A549 (cell line): ENCODE measurements around the gene TMEM175.

Experiments
- CHD2 ChIP-seq: fragments of 150-350 bp; IDR thresholded peaks from 2 replicates; pipeline ENCODE4 v1.6.1; 2014; ENCODE audit warnings: low read length; ENCODE audit not compliant: partially characterized antibody
- EP300 ChIP-seq, 2 experiments: fragments of >200 bp; sonication (Bioruptor Twin); formaldehyde crosslinking; IDR thresholded peaks; 2 replicates in 1 of 2; 3 replicates in 1 of 2; pipeline ENCODE4 v1.6.1; 2016 to 2017
- FOXS1 ChIP-seq: fragments of 250-450 bp; sonication (Bioruptor Pico); IDR thresholded peaks from 2 replicates; pipeline ENCODE4 v1.5.0; 2020; ENCODE audit warnings: mild to moderate bottlenecking, moderate library complexity
- HOXA7 ChIP-seq: fragments of 250-450 bp; sonication (Bioruptor Pico); IDR thresholded peaks from 2 replicates; pipeline ENCODE4 v1.5.0; 2020; ENCODE audit warnings: mild to moderate bottlenecking, moderate library complexity
- JUN ChIP-seq, 2 experiments: fragments of >200 bp; sonication (Bioruptor Twin); formaldehyde crosslinking; IDR thresholded peaks; 2 replicates in 1 of 2; 3 replicates in 1 of 2; pipeline ENCODE4 v1.6.1; 2016 to 2017
- KDM1A ChIP-seq: fragments of 200-600 bp; sonication (generic); IDR thresholded peaks from 2 replicates; pipeline ENCODE4 v1.6.1; 2016; ENCODE audit warnings: low read depth, mild to moderate bottlenecking
- KDM5A ChIP-seq: fragments of 200-600 bp; sonication (generic); IDR thresholded peaks from 2 replicates; pipeline ENCODE4 v1.6.1; 2016; ENCODE audit warnings: antibody characterized with exemption, mild to moderate bottlenecking
- POLR2A ChIP-seq: IDR thresholded peaks from 2 replicates; pipeline ENCODE4 v1.6.1; 2012; ENCODE audit warnings: mild to moderate bottlenecking, low read length
- POLR2AphosphoS2 ChIP-seq: conservative IDR thresholded peaks from 2 replicates; pipeline ENCODE4 v1.6.1; 2012; ENCODE audit warnings: low read length, improper control_type of control experiment, inconsistent platforms
- RCOR1 ChIP-seq: fragments of 150-350 bp; IDR thresholded peaks from 2 replicates; pipeline ENCODE4 v1.6.1; 2014; ENCODE audit warnings: antibody characterized with exemption, low read length, low read depth
- TF ChIP-seq, protein P1 (sequence below): IDR thresholded peaks from 2 replicates; pipeline ENCODE4 v1.6.1; 2012
- TF ChIP-seq, protein P2 (sequence below): fragments of >200 bp; sonication (Bioruptor Twin); formaldehyde crosslinking; IDR thresholded peaks from 3 replicates; pipeline ENCODE4 v1.5.1; 2016
- TF ChIP-seq, protein P3 (sequence below): fragments of >200 bp; sonication (Bioruptor Twin); formaldehyde crosslinking; IDR thresholded peaks from 3 replicates; pipeline ENCODE4 v1.6.1; 2016
- TF ChIP-seq, protein P4 (sequence below): fragments of 450-650 bp; IDR thresholded peaks from 2 replicates; pipeline ENCODE4 v1.6.1; 2014; ENCODE audit warnings: antibody characterized with exemption

DNA sequence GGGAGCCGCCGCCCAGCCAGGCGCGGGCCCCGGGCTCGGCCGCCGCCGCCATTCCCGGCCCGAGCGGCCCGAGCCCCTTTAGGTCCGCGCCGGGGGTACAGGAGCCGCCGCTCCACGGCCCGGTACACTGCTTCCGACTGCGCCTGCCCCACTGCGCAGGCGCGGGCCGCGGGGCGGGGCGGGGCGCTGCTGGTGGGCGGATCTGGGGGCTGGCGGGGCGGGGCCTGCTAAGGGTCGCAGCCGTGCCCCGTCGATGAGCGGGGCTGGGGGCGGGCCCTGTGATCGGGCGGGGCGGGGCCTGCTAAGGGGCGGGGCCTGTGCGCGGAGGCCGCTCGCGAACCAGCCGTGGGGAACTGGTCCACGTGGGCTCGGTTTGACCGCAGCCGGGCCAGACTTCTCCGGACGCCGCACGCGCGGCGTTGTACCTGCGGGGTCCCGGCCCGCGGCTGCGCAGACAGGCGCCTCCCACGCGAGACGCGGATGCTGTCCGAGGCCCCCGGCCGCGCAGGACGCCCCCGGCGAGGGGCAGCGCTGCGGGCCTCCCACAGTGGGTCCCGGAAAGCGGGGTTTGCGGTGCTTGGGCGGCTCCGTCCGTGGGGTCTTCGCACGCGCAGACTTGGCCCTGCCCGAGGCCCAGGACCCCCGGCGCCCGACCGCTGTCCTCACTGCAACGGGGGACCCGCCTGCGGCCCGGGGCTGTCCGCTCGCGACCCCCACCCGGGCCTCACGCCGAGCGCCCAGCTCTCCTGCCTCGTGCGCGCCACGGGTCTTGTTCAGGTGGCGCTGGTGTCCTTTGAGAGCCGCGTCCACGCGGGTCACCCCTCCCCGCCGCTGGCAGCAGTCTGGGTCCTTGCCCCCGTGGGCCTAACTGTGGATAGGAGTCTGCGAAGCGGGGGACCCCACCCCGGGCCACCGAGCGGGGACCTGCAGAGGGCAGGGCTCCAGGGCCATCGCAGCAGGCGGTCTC is 41.5 kb downstream of the TMEM175 start, which contains the start of gene DGKQ:
- TF ChIP-seq, protein P1, sequence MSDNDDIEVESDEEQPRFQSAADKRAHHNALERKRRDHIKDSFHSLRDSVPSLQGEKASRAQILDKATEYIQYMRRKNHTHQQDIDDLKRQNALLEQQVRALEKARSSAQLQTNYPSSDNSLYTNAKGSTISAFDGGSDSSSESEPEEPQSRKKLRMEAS = no peak
- no peak for TF ChIP-seq POLR2AphosphoS2
- TF ChIP-seq POLR2A = peak; percentile 29
- TF ChIP-seq, protein P2, sequence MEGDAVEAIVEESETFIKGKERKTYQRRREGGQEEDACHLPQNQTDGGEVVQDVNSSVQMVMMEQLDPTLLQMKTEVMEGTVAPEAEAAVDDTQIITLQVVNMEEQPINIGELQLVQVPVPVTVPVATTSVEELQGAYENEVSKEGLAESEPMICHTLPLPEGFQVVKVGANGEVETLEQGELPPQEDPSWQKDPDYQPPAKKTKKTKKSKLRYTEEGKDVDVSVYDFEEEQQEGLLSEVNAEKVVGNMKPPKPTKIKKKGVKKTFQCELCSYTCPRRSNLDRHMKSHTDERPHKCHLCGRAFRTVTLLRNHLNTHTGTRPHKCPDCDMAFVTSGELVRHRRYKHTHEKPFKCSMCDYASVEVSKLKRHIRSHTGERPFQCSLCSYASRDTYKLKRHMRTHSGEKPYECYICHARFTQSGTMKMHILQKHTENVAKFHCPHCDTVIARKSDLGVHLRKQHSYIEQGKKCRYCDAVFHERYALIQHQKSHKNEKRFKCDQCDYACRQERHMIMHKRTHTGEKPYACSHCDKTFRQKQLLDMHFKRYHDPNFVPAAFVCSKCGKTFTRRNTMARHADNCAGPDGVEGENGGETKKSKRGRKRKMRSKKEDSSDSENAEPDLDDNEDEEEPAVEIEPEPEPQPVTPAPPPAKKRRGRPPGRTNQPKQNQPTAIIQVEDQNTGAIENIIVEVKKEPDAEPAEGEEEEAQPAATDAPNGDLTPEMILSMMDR = no peak
- no peak for TF ChIP-seq RCOR1
- TF ChIP-seq KDM5A = no peak
- no peak for TF ChIP-seq KDM1A
- TF ChIP-seq FOXS1 = no peak
- TF ChIP-seq HOXA7 = no peak
- TF ChIP-seq, protein P3, sequence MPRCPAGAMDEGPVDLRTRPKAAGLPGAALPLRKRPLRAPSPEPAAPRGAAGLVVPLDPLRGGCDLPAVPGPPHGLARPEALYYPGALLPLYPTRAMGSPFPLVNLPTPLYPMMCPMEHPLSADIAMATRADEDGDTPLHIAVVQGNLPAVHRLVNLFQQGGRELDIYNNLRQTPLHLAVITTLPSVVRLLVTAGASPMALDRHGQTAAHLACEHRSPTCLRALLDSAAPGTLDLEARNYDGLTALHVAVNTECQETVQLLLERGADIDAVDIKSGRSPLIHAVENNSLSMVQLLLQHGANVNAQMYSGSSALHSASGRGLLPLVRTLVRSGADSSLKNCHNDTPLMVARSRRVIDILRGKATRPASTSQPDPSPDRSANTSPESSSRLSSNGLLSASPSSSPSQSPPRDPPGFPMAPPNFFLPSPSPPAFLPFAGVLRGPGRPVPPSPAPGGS = no peak
- TF ChIP-seq, protein P4, sequence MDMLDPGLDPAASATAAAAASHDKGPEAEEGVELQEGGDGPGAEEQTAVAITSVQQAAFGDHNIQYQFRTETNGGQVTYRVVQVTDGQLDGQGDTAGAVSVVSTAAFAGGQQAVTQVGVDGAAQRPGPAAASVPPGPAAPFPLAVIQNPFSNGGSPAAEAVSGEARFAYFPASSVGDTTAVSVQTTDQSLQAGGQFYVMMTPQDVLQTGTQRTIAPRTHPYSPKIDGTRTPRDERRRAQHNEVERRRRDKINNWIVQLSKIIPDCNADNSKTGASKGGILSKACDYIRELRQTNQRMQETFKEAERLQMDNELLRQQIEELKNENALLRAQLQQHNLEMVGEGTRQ = no peak
- TF ChIP-seq CHD2 = no peak
- TF ChIP-seq EP300 (IDR thresholded peaks at IDR 0.05) = no peak
- TF ChIP-seq JUN (IDR thresholded peaks at IDR 0.05) = 0 out of 5 replicates have a peak, but pooled peaks of 1 of the 2 experiments have one; percentile 28
